ENCODE results near the gene MYL1.

MYL1 gene

GRCh38 chr2:210315015-210315788 lies at the start of gene MYL1:
MYL1 (minus strand) TSS chr2:210315174; CDS start chr2:210315042, 132 bp downstream.
- H3K27ac ChIP-seq (ENCODE audit: extremely low read depth, low read depth, low read length) = no peak within 1 kb of the TSS
- H3K4me3 ChIP-seq (ENCODE audit: low read depth, low read length) = no peak within 1 kb of the TSS
- H3K4me1 ChIP-seq (ENCODE audit: control insufficient read depth, insufficient read depth, low read length) = no peaks in the 10 kb centered on the region
- ChIA-PET CTCF (no interaction called here), POLR2A (no interaction called here)
- H3K9me3 ChIP-seq (ENCODE audit: control insufficient read depth, insufficient read depth, low read depth, low read length) = no peaks in the 10 kb centered on the region
- TF ChIP-seq ZNF10 (tag by site-specific recombination; IDR thresholded peaks at IDR 0.05) = no peak
- no peak for TF ChIP-seq ZFP3 (tag by site-specific recombination; IDR thresholded peaks at IDR 0.05; ENCODE audit: low read depth)
- TF ChIP-seq ZNF785 (tag by site-specific recombination; IDR thresholded peaks at IDR 0.05) = no peak
- TF ChIP-seq ZNF112 (tag by site-specific recombination; IDR thresholded peaks at IDR 0.05) = no peak
- TF ChIP-seq ZBTB26 (tag by site-specific recombination; optimal IDR thresholded peaks at IDR 0.05) = no peak
- no peak for TF ChIP-seq ZNF791 (tag by site-specific recombination; IDR thresholded peaks at IDR 0.05)
- TF ChIP-seq ZNF223 (tag by site-specific recombination; IDR thresholded peaks at IDR 0.05) = no peak
- no peak for TF ChIP-seq ZNF24 (tag by site-specific recombination; IDR thresholded peaks at IDR 0.05)
- no peak for TF ChIP-seq ZNF585B (tag by site-specific recombination; IDR thresholded peaks at IDR 0.05)
- no peak for TF ChIP-seq ZNF221 (tag by site-specific recombination; IDR thresholded peaks at IDR 0.05; ENCODE audit: borderline replicate concordance)
- no peak for TF ChIP-seq ZNF701 (tag by site-specific recombination; IDR thresholded peaks at IDR 0.05)
- no peak for TF ChIP-seq KLF1 (tag by site-specific recombination; IDR thresholded peaks at IDR 0.05)
- no peak for TF ChIP-seq ZNF324 (tag by site-specific recombination; IDR thresholded peaks at IDR 0.05)
- TF ChIP-seq ZSCAN4 (tag by site-specific recombination; IDR thresholded peaks at IDR 0.05) = no peak
- no peaks in the 10 kb centered on the region for H3K36me3 ChIP-seq (ENCODE audit: control insufficient read depth in 2 of 2, insufficient read depth in 1 of 2, low read length in 2 of 2)

GRCh38 chr2:210363876-210364275 lies 48.9 kb upstream of the MYL1 start:
- Histone ChIP-seq H3K27ac (ENCODE audit: extremely low read depth, low read depth, low read length) (no peak overlapping the region), H3K36me3 (ENCODE audit: control insufficient read depth in 2 of 2, insufficient read depth in 1 of 2, low read length in 2 of 2) (no peaks in the 10 kb centered on the region), H3K4me3 (ENCODE audit: low read depth, low read length) (no peak overlapping the region), H3K4me1 (ENCODE audit: control insufficient read depth, insufficient read depth, low read length) (no peaks in the 10 kb centered on the region), H3K9me3 (ENCODE audit: control insufficient read depth, insufficient read depth, low read depth, low read length) (no peaks in the 10 kb centered on the region)
- CTCF ChIA-PET = interaction anchor here (1.2 kb wide), 1 partner anchor 8 kb away, joined by 4 read pairs; no protein-coding TSS in a partner anchor
- POLR2A ChIA-PET = no interaction called here
- no peak for TF ChIP-seq ZNF121 (tag by site-specific recombination; IDR thresholded peaks at IDR 0.05)
- no peak for TF ChIP-seq ZNF132 (tag by site-specific recombination; IDR thresholded peaks at IDR 0.05; ENCODE audit: borderline replicate concordance)
- no peak for TF ChIP-seq PRDM10 (tag by site-specific recombination; IDR thresholded peaks at IDR 0.05)
